ENCODE results near the gene PLEKHG4B. TPM values are rescaled to one million over a fixed set of nuclear protein-coding genes. Genes with fewer than 3 reads are reported as not detected.

The PLEKHG4B gene
- total RNA-seq, 1 donor from 2014 or later = 0.03 TPM

- intact Hi-C loops (cut with DNase I) = no loop called here
- DNase-seq (ENCODE audit: low spot score) = no peak
Observed at GRCh38 chr5:75331-76320, 16.3 kb upstream of the PLEKHG4B start.

GRCh38 chr5:76358-77169 lies 15.4 kb upstream of the PLEKHG4B start:
- DNase-seq (ENCODE audit: low spot score) = no peak

GRCh38 chr5:77170-77501 lies 14.8 kb upstream of the PLEKHG4B start:
- intact Hi-C loops (cut with DNase I) = no loop called here
- no peak for DNase-seq (ENCODE audit: low spot score)

More at GRCh38 chr5:76358-77169, 15.4 kb upstream of the PLEKHG4B start:
- intact Hi-C loops (cut with DNase I) = no loop called here

- DNase-seq (ENCODE audit: low spot score) = no peak
- intact Hi-C loops (cut with DNase I) = no loop called here
Observed at GRCh38 chr5:77546-77945, 14.4 kb upstream of the PLEKHG4B start.

GRCh38 chr5:77957-78804 lies 13.8 kb upstream of the PLEKHG4B start:
- DNase-seq (ENCODE audit: low spot score) = no peak
- intact Hi-C loops (cut with DNase I) = no loop called here

GRCh38 chr5:78805-79149 lies 13.2 kb upstream of the PLEKHG4B start:
- intact Hi-C loops (cut with DNase I) = no loop called here

GRCh38 chr5:79263-79662 lies 12.7 kb upstream of the PLEKHG4B start:
- no peak for DNase-seq (ENCODE audit: low spot score)
- intact Hi-C loops (cut with DNase I) = no loop called here

More at GRCh38 chr5:78805-79149, 13.2 kb upstream of the PLEKHG4B start:
- no peak for DNase-seq (ENCODE audit: low spot score)

- intact Hi-C loops (cut with DNase I) = no loop called here
- DNase-seq (ENCODE audit: low spot score) = no peak
Observed at GRCh38 chr5:79821-80220, 12.1 kb upstream of the PLEKHG4B start.

- no peak for DNase-seq (ENCODE audit: low spot score)
- intact Hi-C loops (cut with DNase I) = no loop called here
Observed at GRCh38 chr5:81391-82021, 10.5 kb upstream of the PLEKHG4B start.

- DNase-seq (ENCODE audit: low spot score) = no peak
- intact Hi-C loops (cut with DNase I) = no loop called here
Observed at GRCh38 chr5:82097-82496, 9.9 kb upstream of the PLEKHG4B start.

GRCh38 chr5:82570-82969 lies 9.4 kb upstream of the PLEKHG4B start:
- DNase-seq (ENCODE audit: low spot score) = no peak
- intact Hi-C loops (cut with DNase I) = no loop called here

- no peak for DNase-seq (ENCODE audit: low spot score)
- intact Hi-C loops (cut with DNase I) = no loop called here
Observed at GRCh38 chr5:83029-83428, 8.9 kb upstream of the PLEKHG4B start.

- DNase-seq (ENCODE audit: low spot score) = no peak
- intact Hi-C loops (cut with DNase I) = no loop called here
Observed at GRCh38 chr5:85334-85995, 6.5 kb upstream of the PLEKHG4B start.

- DNase-seq (ENCODE audit: low spot score) = peak; percentile 72
- intact Hi-C loops (cut with DNase I) = no loop called here
Observed at GRCh38 chr5:89337-90286, 2.4 kb upstream of the PLEKHG4B start.

GRCh38 chr5:90590-91547 lies 1.1 kb upstream of the PLEKHG4B start:
- intact Hi-C loops (cut with DNase I) = no loop called here
- peak; percentile 66 for DNase-seq (ENCODE audit: low spot score)

GRCh38 chr5:92401-93220 lies 643 bp downstream of the PLEKHG4B start:
- intact Hi-C loops (cut with DNase I) = no loop called here

More at GRCh38 chr5:92401-93220, 643 bp downstream of the PLEKHG4B start:
- no peak for DNase-seq (ENCODE audit: low spot score)
